Suprapubic skin (tissue), 4 donors: ENCODE data around the gene UGT1A6. TPM values are rescaled to one million over a fixed set of nuclear protein-coding genes. Genes with fewer than 3 reads are reported as not detected.

Source experiments
- DNase-seq, 2 donors: peaks; one replicate each; pipeline ENCODE4 v3.0.0-alpha.2; 2019; ENCODE audit warnings: low spot score in 2 of 2
- H3K27ac ChIP-seq: fragments of 200-600 bp; sonication (generic); one replicate; pipeline ENCODE4 v1.5.1; 2019
- H3K27me3 ChIP-seq: fragments of 200-600 bp; sonication (generic); one replicate; pipeline ENCODE4 v1.5.1; 2019
- H3K36me3 ChIP-seq: fragments of 200-600 bp; sonication (generic); one replicate; pipeline ENCODE4 v1.5.1; 2019
- H3K4me1 ChIP-seq: fragments of 200-600 bp; sonication (generic); one replicate; pipeline ENCODE4 v1.5.1; 2019
- H3K4me3 ChIP-seq: fragments of 200-600 bp; sonication (generic); one replicate; pipeline ENCODE4 v1.5.1; 2019; ENCODE audit warnings: mild to moderate bottlenecking
- H3K9me3 ChIP-seq: fragments of 200-600 bp; sonication (generic); one replicate; pipeline ENCODE4 v1.5.1; 2019
- EP300 ChIP-seq: sonication (generic); formaldehyde crosslinking; IDR thresholded peaks from one replicate; pipeline ENCODE4 v1.6.1; 2017; ENCODE audit warnings: antibody characterized with exemption
- POLR2A ChIP-seq, 2 donors: fragments of 450-650 bp; IDR thresholded peaks; one replicate each; pipeline ENCODE4 v1.6.1; 2017; ENCODE audit warnings: antibody characterized with exemption in 2 of 2, mild to moderate bottlenecking in 2 of 2, moderate library complexity in 2 of 2
- POLR2AphosphoS5 ChIP-seq, 3 donors: sonication (generic); formaldehyde crosslinking; IDR thresholded peaks; one replicate each; pipeline ENCODE4 v1.6.1; 2017; ENCODE audit warnings: antibody characterized with exemption in 3 of 3
- WGBS: methylation state at CpG from one replicate; pipeline ENCODE4 v1.1.5; 2018; 5-methylcytosine and 5-hydroxymethylcytosine counted together
- total RNA-seq, 4 donors: library from RNA; depleted of rRNA; stranded (reverse); fragments of >200 nt; gene quantifications; one replicate each; pipeline ENCODE4 v1.1.0, GENCODE V29; 2016
- TF ChIP-seq, protein P1 (sequence below), 2 donors: fragments of 200-600 bp in 1 of 2; fragments of 450-650 bp in 1 of 2; sonication (generic) in 1 of 2; IDR thresholded peaks; one replicate each; pipeline ENCODE4 v1.5.1; 2016 to 2019; ENCODE audit warnings: antibody characterized with exemption in 2 of 2, mild to moderate bottlenecking in 1 of 2, moderate library complexity in 1 of 2

Gene UGT1A6
- total RNA-seq, 4 donors from 2014 or later, result 7.4 to 26.3 (median 19.5) TPM

DNA sequence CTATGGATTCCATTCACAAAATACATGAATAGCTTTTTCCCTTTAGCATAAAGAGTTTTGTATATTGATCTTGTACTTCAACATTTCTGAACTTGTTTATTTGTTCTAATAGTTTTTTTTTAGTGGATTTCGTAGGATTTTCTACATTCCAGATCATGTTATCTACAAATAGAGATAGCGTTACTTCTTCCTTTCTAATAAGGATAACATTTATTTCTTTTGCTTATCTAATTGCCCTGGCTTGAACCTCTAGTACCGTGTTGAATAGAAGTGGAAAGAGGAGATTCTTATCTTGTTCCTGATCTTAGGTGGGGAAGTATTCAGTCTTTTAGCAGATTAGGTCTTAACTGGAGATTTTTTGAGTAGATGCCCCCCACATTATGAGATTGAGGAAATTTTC is 9.5 kb downstream of the UGT1A6 start:
- peaks cover 34% of the 10 kb centered on the region for H3K4me1 ChIP-seq
- H3K9me3 ChIP-seq, result no peaks in the 10 kb centered on the region
- DNase-seq, result no peak
- TF ChIP-seq POLR2A (IDR thresholded peaks at IDR 0.05), result no peak
- TF ChIP-seq POLR2AphosphoS5 (IDR thresholded peaks at IDR 0.05), result no peak
- TF ChIP-seq, protein P1, sequence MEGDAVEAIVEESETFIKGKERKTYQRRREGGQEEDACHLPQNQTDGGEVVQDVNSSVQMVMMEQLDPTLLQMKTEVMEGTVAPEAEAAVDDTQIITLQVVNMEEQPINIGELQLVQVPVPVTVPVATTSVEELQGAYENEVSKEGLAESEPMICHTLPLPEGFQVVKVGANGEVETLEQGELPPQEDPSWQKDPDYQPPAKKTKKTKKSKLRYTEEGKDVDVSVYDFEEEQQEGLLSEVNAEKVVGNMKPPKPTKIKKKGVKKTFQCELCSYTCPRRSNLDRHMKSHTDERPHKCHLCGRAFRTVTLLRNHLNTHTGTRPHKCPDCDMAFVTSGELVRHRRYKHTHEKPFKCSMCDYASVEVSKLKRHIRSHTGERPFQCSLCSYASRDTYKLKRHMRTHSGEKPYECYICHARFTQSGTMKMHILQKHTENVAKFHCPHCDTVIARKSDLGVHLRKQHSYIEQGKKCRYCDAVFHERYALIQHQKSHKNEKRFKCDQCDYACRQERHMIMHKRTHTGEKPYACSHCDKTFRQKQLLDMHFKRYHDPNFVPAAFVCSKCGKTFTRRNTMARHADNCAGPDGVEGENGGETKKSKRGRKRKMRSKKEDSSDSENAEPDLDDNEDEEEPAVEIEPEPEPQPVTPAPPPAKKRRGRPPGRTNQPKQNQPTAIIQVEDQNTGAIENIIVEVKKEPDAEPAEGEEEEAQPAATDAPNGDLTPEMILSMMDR (IDR thresholded peaks at IDR 0.05), result no peak
- no peak for TF ChIP-seq EP300
- H3K27ac ChIP-seq, result no peak overlapping the region
- H3K4me3 ChIP-seq, result no peak overlapping the region
- no peaks in the 10 kb centered on the region for H3K27me3 ChIP-seq
- no peaks in the 10 kb centered on the region for H3K36me3 ChIP-seq
- 55% methylated on average over 3 of the region's 3 CpGs for WGBS

DNA sequence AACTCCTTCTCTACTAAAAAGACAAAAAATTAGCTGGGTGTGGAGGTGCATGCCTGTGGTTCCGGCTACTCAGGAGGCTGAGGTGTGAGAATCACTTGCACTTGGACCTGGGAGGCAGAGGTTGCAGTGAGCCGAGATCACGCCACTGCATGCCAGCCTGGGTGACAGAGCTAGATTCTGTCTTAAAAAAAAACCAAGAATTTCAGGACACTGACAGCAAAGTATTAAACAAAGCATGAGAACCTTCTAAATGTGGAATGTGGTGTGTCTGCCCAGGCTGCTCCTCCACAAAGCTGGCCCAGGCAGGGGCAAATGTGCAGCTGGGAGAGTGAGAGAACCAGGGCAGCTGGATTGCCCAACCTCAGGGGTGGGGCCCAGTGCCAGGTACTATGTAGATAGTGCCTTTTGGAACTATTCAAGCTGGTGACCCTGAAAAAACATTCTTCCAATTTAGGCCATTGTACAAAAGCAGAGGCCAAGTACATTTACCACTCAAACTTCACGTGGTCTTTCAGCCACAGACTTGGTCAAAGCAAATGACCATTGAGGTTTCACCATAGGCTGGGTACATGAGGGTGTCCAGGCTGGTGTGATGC is 13.3 kb downstream of the UGT1A6 start:
- Histone ChIP-seq H3K27ac (peak overlapping the region; percentile 60), H3K27me3 (no peaks in the 10 kb centered on the region), H3K9me3 (no peaks in the 10 kb centered on the region), H3K36me3 (no peaks in the 10 kb centered on the region), H3K4me1 (peaks cover 28% of the 10 kb centered on the region), H3K4me3 (no peak overlapping the region)
- no peak for DNase-seq
- TF ChIP-seq EP300 (no peak), POLR2A (IDR thresholded peaks at IDR 0.05) (no peak), POLR2AphosphoS5 (IDR thresholded peaks at IDR 0.05) (no peak)
- TF ChIP-seq, protein P1 (IDR thresholded peaks at IDR 0.05), result no peak
- 49% methylated on average over 4 of the region's 4 CpGs for WGBS

DNA sequence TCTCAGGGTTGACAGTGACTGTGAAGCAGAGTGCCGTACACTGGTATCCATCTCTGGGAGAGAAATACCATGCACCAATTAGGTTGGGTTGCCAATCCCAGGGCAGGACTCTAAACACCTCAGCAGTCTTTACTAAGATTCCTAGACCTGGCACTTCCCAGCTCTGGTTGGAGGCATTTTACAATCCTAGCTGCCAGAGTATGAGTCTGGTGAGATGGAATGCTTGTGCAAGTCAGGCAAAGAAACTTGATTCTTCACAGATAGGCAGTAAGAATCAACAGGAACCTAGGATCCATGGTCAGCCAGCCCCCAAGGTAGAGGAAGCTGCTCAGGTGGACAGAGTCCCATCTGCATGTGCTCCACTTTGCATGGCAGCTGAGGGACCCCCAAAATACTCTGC is 14.0 kb downstream of the UGT1A6 start:
- Histone ChIP-seq H3K9me3 (no peaks in the 10 kb centered on the region), H3K27ac (peak overlapping the region; percentile 60), H3K4me3 (no peak overlapping the region), H3K36me3 (no peaks in the 10 kb centered on the region), H3K27me3 (no peaks in the 10 kb centered on the region), H3K4me1 (peaks cover 28% of the 10 kb centered on the region)
- WGBS, result 71% methylated on average over 1 of the region's 1 CpG
- DNase-seq, result no peak
- TF ChIP-seq EP300 (no peak), POLR2A (IDR thresholded peaks at IDR 0.05) (no peak), POLR2AphosphoS5 (IDR thresholded peaks at IDR 0.05) (no peak)
- TF ChIP-seq, protein P1 (IDR thresholded peaks at IDR 0.05), result no peak

DNA sequence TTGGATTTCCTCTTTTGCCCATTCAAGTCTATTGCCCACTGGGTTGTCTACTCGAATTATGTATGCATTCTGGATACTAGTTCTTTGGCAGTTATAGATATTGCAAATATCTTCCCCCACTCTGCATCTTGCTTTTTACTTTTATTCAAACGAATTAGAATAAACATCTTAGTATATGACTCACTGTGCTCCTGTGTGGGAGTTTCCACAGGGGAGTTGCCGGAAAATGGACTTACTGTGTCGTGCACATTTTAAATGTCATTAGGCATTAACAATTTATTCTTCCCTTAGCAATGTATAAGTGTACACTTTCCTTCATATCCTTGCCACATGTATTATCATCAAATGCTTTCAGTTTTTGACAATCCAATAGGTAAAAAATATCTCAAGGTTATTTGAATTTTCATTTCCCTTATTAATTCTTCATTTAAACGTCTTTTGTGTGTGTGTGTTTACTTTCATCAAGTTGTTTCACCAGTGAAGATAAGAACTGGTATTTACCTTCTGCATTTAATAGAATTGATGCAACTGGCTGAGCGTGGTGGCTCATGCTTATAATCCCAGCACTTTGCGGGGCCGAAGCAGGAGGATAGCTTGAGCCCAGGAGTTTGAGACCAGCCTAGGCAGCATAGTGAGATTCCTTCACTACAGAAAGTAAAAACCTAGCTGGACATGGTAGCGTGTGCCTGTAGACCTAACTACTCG is 15.4 kb downstream of the UGT1A6 start:
- Histone ChIP-seq H3K4me1 (peaks cover 28% of the 10 kb centered on the region), H3K36me3 (no peaks in the 10 kb centered on the region), H3K9me3 (no peaks in the 10 kb centered on the region), H3K4me3 (no peak overlapping the region), H3K27me3 (no peaks in the 10 kb centered on the region), H3K27ac (no peak overlapping the region)
- WGBS, result 59% methylated on average over 10 of the region's 10 CpGs
- no peak for DNase-seq
- TF ChIP-seq, protein P1 (IDR thresholded peaks at IDR 0.05), result no peak
- TF ChIP-seq POLR2A (IDR thresholded peaks at IDR 0.05), result no peak

DNA sequence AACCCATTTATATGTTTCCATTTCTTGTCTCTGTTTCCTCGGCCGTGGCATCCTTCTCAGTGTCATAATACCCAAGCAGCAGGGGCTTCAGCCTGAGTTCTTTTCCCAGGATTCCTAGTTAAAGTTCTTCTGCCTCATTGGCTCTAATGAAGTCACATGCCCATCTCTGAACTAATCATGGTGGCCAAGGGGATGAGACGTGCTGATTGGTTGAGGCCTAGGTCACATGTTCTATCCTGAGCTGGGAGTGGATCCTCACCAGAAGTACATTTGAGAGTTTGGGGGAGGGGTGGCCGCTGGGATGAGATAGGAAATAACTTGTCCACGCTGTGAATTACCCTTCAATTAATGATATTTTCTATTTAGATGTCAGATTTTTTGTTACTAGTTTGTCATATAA is 16.3 kb downstream of the UGT1A6 start:
- Histone ChIP-seq H3K4me1 (peaks cover 28% of the 10 kb centered on the region), H3K36me3 (no peaks in the 10 kb centered on the region), H3K9me3 (no peaks in the 10 kb centered on the region), H3K27ac (no peak overlapping the region), H3K27me3 (no peaks in the 10 kb centered on the region), H3K4me3 (no peak overlapping the region)
- WGBS, result 88% methylated on average over 5 of the region's 5 CpGs
- no peak for DNase-seq
- TF ChIP-seq, protein P1 (IDR thresholded peaks at IDR 0.05), result no peak
- TF ChIP-seq EP300 (no peak), POLR2AphosphoS5 (IDR thresholded peaks at IDR 0.05) (no peak), POLR2A (IDR thresholded peaks at IDR 0.05) (no peak)
